ENCODE measurements around the gene CALHM5.

Gene CALHM5

GRCh38 chr6:116518621-116519368 lies 7.4 kb downstream of the CALHM5 start:
- no peak for TF ChIP-seq CTCF (conservative IDR thresholded peaks at IDR 0.05; ENCODE audit: low read length)
- no peak overlapping the region for H3K4me3 ChIP-seq (ENCODE audit: low read length)
- no peak for DNase-seq (ENCODE audit: low read depth)

- no peak for TF ChIP-seq CTCF (conservative IDR thresholded peaks at IDR 0.05; ENCODE audit: low read length)
These were observed 11.5 kb downstream of the CALHM5 start for GRCh38 chr6:116522896-116523295.

GRCh38 chr6:116524236-116524635 lies 12.8 kb downstream of the CALHM5 start:
- no peak for DNase-seq (ENCODE audit: low read depth)
- no peak overlapping the region for H3K4me3 ChIP-seq (ENCODE audit: low read length)
- TF ChIP-seq CTCF (conservative IDR thresholded peaks at IDR 0.05; ENCODE audit: low read length) = no peak

More at GRCh38 chr6:116522896-116523295, 11.5 kb downstream of the CALHM5 start:
- no peak for DNase-seq (ENCODE audit: low read depth)
- H3K4me3 ChIP-seq (ENCODE audit: low read length) = no peak overlapping the region

- no peak for DNase-seq (ENCODE audit: low read depth)
- no peak overlapping the region for H3K4me3 ChIP-seq (ENCODE audit: low read length)
- TF ChIP-seq CTCF (conservative IDR thresholded peaks at IDR 0.05; ENCODE audit: low read length) = no peak
These were observed 16.7 kb downstream of the CALHM5 start for GRCh38 chr6:116528133-116528532.

GRCh38 chr6:116528780-116529179 lies 17.3 kb downstream of the CALHM5 start:
- DNase-seq (ENCODE audit: low read depth) = no peak

GRCh38 chr6:116529466-116530290 lies 18.2 kb downstream of the CALHM5 start:
- TF ChIP-seq CTCF (conservative IDR thresholded peaks at IDR 0.05; ENCODE audit: low read length) = no peak
- DNase-seq (ENCODE audit: low read depth) = no peak
- no peak overlapping the region for H3K4me3 ChIP-seq (ENCODE audit: low read length)

More at GRCh38 chr6:116528780-116529179, 17.3 kb downstream of the CALHM5 start:
- TF ChIP-seq CTCF (conservative IDR thresholded peaks at IDR 0.05; ENCODE audit: low read length) = no peak
- no peak overlapping the region for H3K4me3 ChIP-seq (ENCODE audit: low read length)

All from AG10803 (cell line).